Smooth muscle cell (in vitro differentiated cells): Measurements from ENCODE around the gene USP14. TPM values are rescaled to one million over a fixed set of nuclear protein-coding genes. Genes with fewer than 3 reads are reported as not detected.

ENCODE experiments used
- DNase-seq: peaks from one replicate; lab custom pipeline; 2025; ENCODE audit not compliant: unreplicated experiment; lab: John Stamatoyannopoulos, UW
- H2AFZ ChIP-seq: fragments of 200-600 bp; sonication (generic); 2 replicates; pipeline ENCODE4 v1.6.0; 2016; ENCODE audit warnings: antibody characterized with exemption, low read depth, mild to moderate bottlenecking
- H3F3A ChIP-seq: fragments of 200-600 bp; sonication (generic); 2 replicates; pipeline ENCODE4 v1.6.0; 2017; ENCODE audit warnings: antibody characterized with exemption, low read depth
- H3K27ac ChIP-seq: fragments of 200-600 bp; sonication (generic); 2 replicates; pipeline ENCODE4 v1.5.1; 2016; ENCODE audit warnings: low read depth, mild to moderate bottlenecking
- H3K27me3 ChIP-seq: fragments of 200-600 bp; sonication (generic); 2 replicates; pipeline ENCODE4 v1.6.1; 2016; ENCODE audit warnings: low read depth, mild to moderate bottlenecking
- H3K36me3 ChIP-seq: fragments of 200-600 bp; sonication (generic); 2 replicates; pipeline ENCODE4 v1.5.1; 2016; ENCODE audit warnings: low read depth
- H3K4me1 ChIP-seq: fragments of 200-600 bp; sonication (generic); 2 replicates; pipeline ENCODE4 v1.5.1; 2016; ENCODE audit warnings: low read depth
- H3K4me2 ChIP-seq: fragments of 200-600 bp; sonication (generic); 2 replicates; pipeline ENCODE4 v1.6.0; 2016; ENCODE audit warnings: mild to moderate bottlenecking
- H3K4me3 ChIP-seq: fragments of 200-600 bp; sonication (generic); 2 replicates; pipeline ENCODE4 v1.5.1; 2016; ENCODE audit warnings: mild to moderate bottlenecking
- H3K79me2 ChIP-seq: fragments of 200-600 bp; sonication (generic); 2 replicates; pipeline ENCODE4 v1.6.0; 2016; ENCODE audit warnings: low read depth, mild to moderate bottlenecking
- H3K9ac ChIP-seq: fragments of 200-600 bp; sonication (generic); 2 replicates; pipeline ENCODE4 v1.6.0; 2016; ENCODE audit warnings: low read depth
- H3K9me3 ChIP-seq: fragments of 200-600 bp; sonication (generic); replicated peaks from 2 replicates; pipeline ENCODE4 v1.5.1; 2016; ENCODE audit warnings: low read depth
- H4K20me1 ChIP-seq: fragments of 200-600 bp; sonication (generic); 2 replicates; pipeline ENCODE4 v1.6.0; 2016; ENCODE audit warnings: low read depth
- CTCF ChIP-seq: fragments of 200-600 bp; sonication (generic); IDR thresholded peaks from 2 replicates; pipeline ENCODE4 v1.5.1; 2017; ENCODE audit warnings: borderline replicate concordance, mild to moderate bottlenecking, antibody characterized with exemption; ENCODE audit not compliant: insufficient read depth, poor library complexity, severe bottlenecking
- WGBS: methylation state at CpG from one replicate; pipeline ENCODE4 v1.1.7; 2016; ENCODE audit warnings: low lambda C conversion rate; 5-methylcytosine and 5-hydroxymethylcytosine counted together
- polyA plus RNA-seq: library from polyadenylated mRNA; unstranded; fragments of >200 nt; fragmentation: Nextera tagmentation; extraction: Ambion mirVana; gene quantifications from 2 replicates; pipeline ENCODE4 v1.2.1, GENCODE V29; 2016
- total RNA-seq: library from RNA; depleted of rRNA; stranded (reverse); fragments of >200 nt; gene quantifications from 2 replicates; pipeline ENCODE4 v1.2.3, GENCODE V29; 2014

The USP14 gene
- total and polyA plus RNA-seq, 2 experiments from 2014 or later: 36.5 to 49.0 TPM

DNA sequence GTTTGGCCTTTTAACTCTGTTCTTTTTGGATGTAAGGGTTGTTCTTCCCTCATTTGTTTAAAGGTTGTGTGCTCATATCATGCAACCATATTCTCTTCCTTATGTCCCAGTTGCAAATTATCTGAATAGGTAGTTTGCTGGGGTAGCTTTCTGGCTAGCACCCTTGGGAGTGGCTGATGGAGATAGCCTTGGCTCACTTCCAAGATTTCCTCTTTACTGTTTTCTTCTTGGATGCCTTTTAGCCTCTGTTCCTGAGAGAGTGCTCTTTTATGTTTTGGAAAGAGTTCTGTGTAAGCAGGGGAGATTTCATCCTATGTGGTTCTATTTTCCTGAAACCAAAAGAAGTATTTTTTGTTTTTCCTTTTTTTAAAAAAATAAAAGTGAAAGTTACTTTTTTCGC, 25.4 kb downstream of the USP14 start:
- no peak for TF ChIP-seq CTCF
- Histone ChIP-seq H3F3A (no peaks in the 10 kb centered on the region), H4K20me1 (peaks cover 74% of the 10 kb centered on the region), H3K27me3 (no peaks in the 10 kb centered on the region), H3K4me3 (no peak overlapping the region), H2AFZ (no peak overlapping the region), H3K4me2 (no peak overlapping the region), H3K9me3 (no peaks in the 10 kb centered on the region), H3K36me3 (peaks cover 16% of the 10 kb centered on the region), H3K4me1 (no peaks in the 10 kb centered on the region), H3K9ac (no peak overlapping the region), H3K79me2 (peaks cover 77% of the 10 kb centered on the region), H3K27ac (no peak overlapping the region)
- 100% methylated on average over 1 of the region's 1 CpG for WGBS
- DNase-seq: no peak

DNA sequence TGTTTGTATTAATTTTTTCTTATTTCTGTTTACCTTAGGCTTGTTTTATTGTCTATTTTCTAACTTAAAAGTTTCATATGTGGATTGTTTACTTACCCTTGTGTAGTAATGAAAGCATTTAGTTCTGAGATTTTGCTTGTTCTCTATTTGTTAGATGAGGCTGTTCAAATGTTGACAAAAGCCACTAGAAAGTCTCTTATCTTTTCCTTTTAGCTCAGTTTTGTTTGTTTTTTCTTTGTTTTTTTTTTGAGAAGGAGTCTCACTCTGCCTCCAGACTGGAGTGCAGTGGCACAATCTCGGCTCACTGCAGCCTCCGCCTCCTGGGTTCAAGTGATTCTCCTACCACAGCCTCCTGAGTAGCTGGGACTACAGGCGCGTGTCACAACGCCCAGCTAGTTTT, 30.9 kb downstream of the USP14 start:
- DNase-seq: no peak
- TF ChIP-seq CTCF: no peak
- 91% methylated on average over 5 of the region's 5 CpGs for WGBS
- Histone ChIP-seq H3K27me3 (no peaks in the 10 kb centered on the region), H3F3A (no peaks in the 10 kb centered on the region), H3K36me3 (peaks cover 1% of the 10 kb centered on the region), H3K4me1 (no peaks in the 10 kb centered on the region), H3K4me3 (no peak overlapping the region), H3K4me2 (no peak overlapping the region), H3K79me2 (peaks cover 66% of the 10 kb centered on the region), H2AFZ (no peak overlapping the region), H3K9me3 (no peaks in the 10 kb centered on the region), H3K9ac (no peak overlapping the region), H3K27ac (no peak overlapping the region), H4K20me1 (peaks cover 86% of the 10 kb centered on the region)

- no peak overlapping the region for H2AFZ ChIP-seq
- WGBS: 100% methylated on average over 1 of the region's 1 CpG
- no peak overlapping the region for H3K9ac ChIP-seq
- H3K36me3 ChIP-seq: peaks cover 3% of the 10 kb centered on the region
- no peak for DNase-seq
- H3K4me1 ChIP-seq: no peaks in the 10 kb centered on the region
- TF ChIP-seq CTCF: no peak
- no peaks in the 10 kb centered on the region for H3F3A ChIP-seq
- H3K27ac ChIP-seq: no peak overlapping the region
- H4K20me1 ChIP-seq: peaks cover 68% of the 10 kb centered on the region
- no peak overlapping the region for H3K4me2 ChIP-seq
- peaks cover 48% of the 10 kb centered on the region for H3K79me2 ChIP-seq
- no peaks in the 10 kb centered on the region for H3K27me3 ChIP-seq
- no peak overlapping the region for H3K4me3 ChIP-seq
- no peaks in the 10 kb centered on the region for H3K9me3 ChIP-seq
Observed at GRCh38 chr18:191725-192124, 33.4 kb downstream of the USP14 start.

- DNase-seq: no peak
- WGBS: 96% methylated on average over 7 of the region's 7 CpGs
- Histone ChIP-seq H3K36me3 (peaks cover 7% of the 10 kb centered on the region), H3K4me2 (no peak overlapping the region), H4K20me1 (peaks cover 59% of the 10 kb centered on the region), H3K4me1 (no peaks in the 10 kb centered on the region), H3K79me2 (peaks cover 37% of the 10 kb centered on the region), H3K9ac (no peak overlapping the region), H2AFZ (no peak overlapping the region), H3F3A (no peaks in the 10 kb centered on the region), H3K27me3 (no peaks in the 10 kb centered on the region), H3K27ac (no peak overlapping the region), H3K9me3 (no peaks in the 10 kb centered on the region), H3K4me3 (no peak overlapping the region)
- no peak for TF ChIP-seq CTCF
Observed at GRCh38 chr18:192801-193200, 34.4 kb downstream of the USP14 start.
